GM12874 (cell line): ENCODE data around the gene DIABLO.
A peak's percentile ranks its signal among the peaks of the same experiment; 100 is the strongest.

Source experiments
- TF ChIP-seq, protein P1 (sequence below): IDR thresholded peaks from 2 replicates; pipeline ENCODE4 v1.5.1; 2011; ENCODE audit warnings: low read depth, mild to moderate bottlenecking, control low read depth, low read length, moderate library complexity; ENCODE audit not compliant: insufficient read depth

DIABLO gene

GRCh38 chr12:122166422-122167349 lies 59.2 kb downstream of the DIABLO start:
- TF ChIP-seq, protein P1, sequence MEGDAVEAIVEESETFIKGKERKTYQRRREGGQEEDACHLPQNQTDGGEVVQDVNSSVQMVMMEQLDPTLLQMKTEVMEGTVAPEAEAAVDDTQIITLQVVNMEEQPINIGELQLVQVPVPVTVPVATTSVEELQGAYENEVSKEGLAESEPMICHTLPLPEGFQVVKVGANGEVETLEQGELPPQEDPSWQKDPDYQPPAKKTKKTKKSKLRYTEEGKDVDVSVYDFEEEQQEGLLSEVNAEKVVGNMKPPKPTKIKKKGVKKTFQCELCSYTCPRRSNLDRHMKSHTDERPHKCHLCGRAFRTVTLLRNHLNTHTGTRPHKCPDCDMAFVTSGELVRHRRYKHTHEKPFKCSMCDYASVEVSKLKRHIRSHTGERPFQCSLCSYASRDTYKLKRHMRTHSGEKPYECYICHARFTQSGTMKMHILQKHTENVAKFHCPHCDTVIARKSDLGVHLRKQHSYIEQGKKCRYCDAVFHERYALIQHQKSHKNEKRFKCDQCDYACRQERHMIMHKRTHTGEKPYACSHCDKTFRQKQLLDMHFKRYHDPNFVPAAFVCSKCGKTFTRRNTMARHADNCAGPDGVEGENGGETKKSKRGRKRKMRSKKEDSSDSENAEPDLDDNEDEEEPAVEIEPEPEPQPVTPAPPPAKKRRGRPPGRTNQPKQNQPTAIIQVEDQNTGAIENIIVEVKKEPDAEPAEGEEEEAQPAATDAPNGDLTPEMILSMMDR = no peak

DNA sequence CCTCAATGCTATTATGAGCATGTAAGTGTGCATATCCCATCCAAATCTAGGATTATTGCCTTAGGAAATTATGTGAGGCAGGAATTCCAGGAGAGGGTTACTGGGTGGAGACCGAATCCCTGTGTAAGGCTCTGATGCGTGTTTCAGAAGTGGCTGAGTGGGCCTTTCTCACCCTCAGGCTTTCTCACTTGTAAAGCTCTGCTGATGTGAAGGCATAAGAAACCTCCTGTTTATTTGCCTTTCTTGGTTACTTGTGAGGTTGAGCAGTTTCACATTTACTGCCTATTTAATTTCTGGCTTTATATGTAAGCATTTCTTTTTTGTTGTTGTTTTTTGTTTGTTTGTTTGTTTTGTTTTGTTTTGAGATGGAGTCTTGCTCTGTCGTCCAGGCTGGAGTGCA lies 62.9 kb downstream of the DIABLO start:
- TF ChIP-seq, protein P1 = no peak

DNA sequence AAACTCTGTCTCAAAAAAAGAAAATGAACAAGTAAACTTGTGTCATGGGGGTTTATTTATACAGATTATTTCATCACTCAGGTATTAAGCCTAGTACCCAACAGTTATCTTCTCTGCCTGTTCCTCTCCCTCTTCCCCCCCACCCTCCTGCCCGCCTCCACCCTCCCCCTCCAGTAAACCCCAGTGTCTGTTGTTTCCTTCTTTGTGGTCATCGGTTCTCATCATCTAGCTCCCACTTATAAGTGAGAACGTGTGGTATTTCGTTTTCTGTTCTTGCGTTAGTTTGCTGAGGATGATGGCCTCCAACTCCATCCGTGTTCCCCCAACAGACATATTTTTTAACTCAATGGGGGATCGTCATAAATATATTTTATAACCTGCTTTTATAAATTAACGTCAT lies 64.2 kb downstream of the DIABLO start:
- TF ChIP-seq, protein P1 = no peak

GRCh38 chr12:122160761-122161160 lies 65.1 kb downstream of the DIABLO start:
- TF ChIP-seq, protein P1 = no peak

DNA sequence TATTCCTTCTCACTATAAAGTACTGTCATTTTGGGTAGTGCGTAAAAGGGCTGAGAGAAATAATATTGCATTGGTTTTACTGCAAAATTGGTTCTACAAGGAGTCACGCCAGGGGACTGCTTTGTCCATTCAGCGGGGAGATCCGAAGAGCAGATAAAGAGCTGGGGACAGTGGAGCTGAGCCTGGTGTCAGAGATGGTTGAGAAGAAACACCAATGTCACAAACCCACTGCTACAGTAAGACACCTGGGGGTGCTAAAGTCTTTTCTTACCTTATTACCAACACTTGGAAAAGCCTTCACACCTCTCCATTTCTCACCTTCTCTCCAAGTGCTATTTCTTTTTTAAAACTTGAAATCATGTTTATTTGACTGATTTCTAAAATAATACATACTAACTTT lies 66.0 kb downstream of the DIABLO start:
- TF ChIP-seq, protein P1 = 0 out of 2 replicates have a peak, but pooled peaks have one; percentile 10

DNA sequence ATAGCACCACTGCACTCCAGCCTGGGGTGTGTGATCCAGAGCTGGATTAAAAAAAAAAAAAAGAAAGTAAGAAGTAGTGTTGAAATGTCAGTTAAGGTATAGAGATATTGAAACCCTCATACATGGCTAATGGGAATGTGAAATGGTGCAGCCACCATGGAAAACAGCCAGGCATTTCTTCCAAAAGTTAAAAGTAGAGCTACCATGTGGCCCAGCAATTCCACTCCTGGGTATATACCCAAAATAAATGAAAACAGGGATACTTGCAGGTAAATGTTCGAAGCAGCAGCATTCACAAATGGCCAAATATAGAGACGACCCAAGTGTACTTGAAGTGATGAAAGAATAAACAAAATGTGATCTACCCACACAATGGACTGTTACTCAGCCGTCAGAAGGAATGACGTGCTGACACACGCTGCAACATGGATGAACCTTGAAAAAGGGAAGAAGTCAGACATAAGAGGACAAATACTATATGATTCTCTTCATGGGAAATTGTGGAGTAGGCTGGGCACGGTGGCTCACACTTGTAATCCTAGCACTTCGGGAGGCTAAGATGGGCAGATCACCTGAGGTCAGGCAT lies 67.1 kb downstream of the DIABLO start:
- TF ChIP-seq, protein P1 = no peak
